Duodenal mucosa (tissue), 2 donors: Measurements from ENCODE around the gene ITGB2.

Experiments used
- H3K27ac ChIP-seq: one replicate; pipeline ENCODE4 v1.7.0; 2013; ENCODE audit warnings: low read depth, low read length
- H3K27me3 ChIP-seq, 2 donors: one replicate each; pipeline ENCODE4 v1.7.0; 2013; ENCODE audit warnings: low read length in 2 of 2, control low read depth in 1 of 2; ENCODE audit not compliant: insufficient read depth in 2 of 2, control insufficient read depth in 1 of 2
- H3K36me3 ChIP-seq, 2 donors: one replicate each; pipeline ENCODE4 v1.7.0; 2013; ENCODE audit warnings: low read length in 2 of 2, control low read depth in 1 of 2; ENCODE audit not compliant: insufficient read depth in 2 of 2, control insufficient read depth in 1 of 2
- H3K4me1 ChIP-seq, 2 donors: one replicate each; pipeline ENCODE4 v1.7.0; 2013; ENCODE audit warnings: low read length in 2 of 2, control low read depth in 1 of 2; ENCODE audit not compliant: insufficient read depth in 2 of 2, control insufficient read depth in 1 of 2
- H3K4me3 ChIP-seq, 2 donors: one replicate each; pipeline ENCODE4 v1.7.0; 2013; ENCODE audit warnings: low read length in 2 of 2, low read depth in 1 of 2
- H3K9ac ChIP-seq, 2 donors: one replicate each; pipeline ENCODE4 v1.7.0; 2013; ENCODE audit warnings: low read length in 2 of 2, low read depth in 1 of 2
- H3K9me3 ChIP-seq, 2 donors: one replicate each; pipeline ENCODE4 v1.7.0; 2013; ENCODE audit warnings: low read length in 2 of 2, control low read depth in 1 of 2; ENCODE audit not compliant: control insufficient read depth in 1 of 2

Gene ITGB2

DNA sequence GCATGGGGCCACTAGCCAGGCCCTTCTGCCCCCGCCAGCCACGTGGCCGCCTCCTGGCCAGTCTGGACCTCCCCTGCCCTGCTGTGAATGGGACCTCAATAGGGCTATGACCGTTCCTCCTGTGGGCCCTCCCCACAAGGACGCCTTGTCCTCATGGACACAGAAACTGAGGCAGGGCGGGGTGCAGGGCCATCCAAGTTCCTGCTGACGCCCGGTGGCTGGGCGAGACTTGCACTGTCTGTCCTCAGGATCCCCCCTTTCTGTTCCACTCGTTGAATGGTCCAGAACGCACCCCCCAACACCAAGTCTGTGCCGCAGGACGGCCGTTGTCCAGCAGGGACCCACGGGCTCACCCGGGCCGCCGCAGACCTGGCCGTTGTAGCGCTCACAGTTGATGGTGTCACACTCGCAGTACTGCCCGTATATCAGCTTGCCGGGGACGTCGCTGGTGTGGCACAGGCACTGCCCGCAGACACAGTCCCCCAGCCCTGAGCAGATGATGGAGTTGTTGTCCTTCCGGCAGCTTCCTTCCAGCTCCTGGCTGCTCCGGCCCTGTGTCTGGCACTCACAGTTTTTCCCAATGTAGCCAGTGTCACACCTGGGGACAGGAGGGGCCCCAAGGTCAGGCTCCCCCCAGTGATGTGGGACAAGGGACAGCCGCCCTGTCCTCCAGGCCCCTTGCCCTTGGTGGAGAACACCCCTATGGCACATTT, 30.9 kb downstream of the ITGB2 start:
- Histone ChIP-seq H3K36me3 (peaks cover 0 to 5% of the 10 kb centered on the region in 2 donors), H3K27me3 (peaks cover 0 to 5% of the 10 kb centered on the region in 2 donors), H3K9me3 (no peaks in the 10 kb centered on the region), H3K27ac (no peak overlapping the region), H3K9ac (no peak overlapping the region), H3K4me1 (no peaks in the 10 kb centered on the region), H3K4me3 (no peak overlapping the region)

DNA sequence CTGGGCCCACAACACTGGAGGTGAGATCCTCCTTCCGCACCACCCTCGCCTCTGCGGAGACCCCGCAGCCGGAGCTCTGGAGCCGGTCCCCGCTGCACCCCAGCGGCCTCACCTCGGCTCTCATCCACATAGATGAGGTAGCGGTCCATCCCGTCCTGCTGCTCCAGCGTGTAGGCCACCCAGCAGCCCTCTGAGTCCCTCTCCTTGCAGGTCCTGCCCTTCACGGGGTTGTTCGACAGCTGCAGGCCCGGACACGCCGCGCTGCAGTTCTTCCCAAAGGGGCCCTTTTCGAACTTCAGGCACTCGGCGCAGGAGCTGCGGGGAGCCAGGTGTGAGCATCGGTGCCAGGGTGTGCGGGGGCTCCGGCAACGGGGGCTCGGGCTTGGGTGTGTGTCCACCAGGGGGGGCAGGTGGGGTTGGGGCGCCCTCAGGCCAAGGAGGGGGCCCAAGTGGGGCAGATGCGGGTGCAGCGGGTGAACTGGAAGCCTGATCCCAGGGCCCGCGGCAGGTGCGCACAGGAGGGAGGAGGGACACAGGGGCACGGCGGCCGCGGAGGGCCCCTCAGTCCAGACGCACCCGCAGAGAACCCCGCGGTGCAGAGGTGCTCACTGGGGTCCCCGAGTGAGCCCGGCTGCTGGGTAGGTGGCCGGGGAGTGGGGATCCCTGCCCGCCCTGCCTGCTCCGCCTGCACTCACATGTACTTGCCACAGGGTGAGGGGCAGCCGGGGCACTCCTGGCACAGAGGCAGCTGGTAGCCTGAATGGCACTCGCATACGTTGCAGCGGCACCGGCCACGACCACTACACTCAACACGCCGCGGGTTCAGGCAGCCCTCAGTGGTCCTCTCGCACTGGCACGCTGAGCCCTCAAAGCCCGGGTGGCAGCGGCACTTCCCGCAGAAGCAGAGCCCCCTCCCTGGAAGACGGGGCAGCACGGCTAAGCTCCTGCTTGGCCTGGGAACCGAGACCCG, 31.8 kb downstream of the ITGB2 start:
- no peaks in the 10 kb centered on the region for H3K9me3 ChIP-seq
- H3K4me3 ChIP-seq: no peak overlapping the region
- H3K27ac ChIP-seq: no peak overlapping the region
- H3K36me3 ChIP-seq: peaks cover 0 to 5% of the 10 kb centered on the region in 2 donors
- peaks cover 0 to 5% of the 10 kb centered on the region in 2 donors for H3K27me3 ChIP-seq
- no peak overlapping the region for H3K9ac ChIP-seq
- H3K4me1 ChIP-seq: no peaks in the 10 kb centered on the region

DNA sequence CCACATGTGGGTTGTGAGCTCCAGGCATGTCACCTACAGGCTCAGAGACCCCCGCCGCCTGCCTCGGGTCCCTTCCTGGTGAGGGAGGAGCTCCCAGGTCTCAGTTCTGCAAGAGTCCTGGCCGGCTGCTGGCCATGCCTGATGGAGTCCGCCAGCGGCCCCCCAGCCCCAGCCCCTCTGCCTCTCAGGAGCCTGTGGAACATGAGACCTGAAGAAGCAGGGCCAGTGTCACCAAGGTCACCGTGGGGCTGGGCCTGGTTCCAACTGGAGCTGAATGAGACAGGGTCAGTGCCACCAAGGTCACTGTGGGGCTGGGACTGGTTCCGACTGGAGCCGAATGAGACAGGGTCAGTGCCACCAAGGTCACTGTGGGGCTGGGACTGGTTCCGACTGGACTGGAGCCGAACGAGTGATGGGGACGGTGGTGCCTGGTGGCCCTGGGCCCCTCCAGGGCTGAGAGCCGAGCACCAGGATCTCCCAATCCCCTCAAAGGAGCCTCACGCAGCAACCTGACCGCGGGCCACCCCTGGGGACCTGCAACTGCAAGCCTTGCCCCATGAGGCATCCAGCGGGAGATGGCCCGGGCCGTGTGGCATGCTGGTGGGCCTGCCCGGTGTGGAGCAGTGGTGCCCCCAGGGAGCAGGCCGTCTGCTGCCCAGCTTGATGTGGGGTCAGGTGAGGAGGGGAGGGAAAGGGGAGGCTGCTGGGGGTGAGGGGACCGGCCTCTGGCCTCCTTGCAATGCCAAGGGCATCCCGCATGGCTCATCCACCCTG, 32.7 kb downstream of the ITGB2 start:
- peaks cover 0 to 3% of the 10 kb centered on the region in 2 donors for H3K4me1 ChIP-seq
- H3K27me3 ChIP-seq: peaks cover 0 to 5% of the 10 kb centered on the region in 2 donors
- H3K4me3 ChIP-seq: no peak overlapping the region
- H3K36me3 ChIP-seq: peaks cover 0 to 5% of the 10 kb centered on the region in 2 donors
- H3K9me3 ChIP-seq: no peaks in the 10 kb centered on the region
- H3K9ac ChIP-seq: no peak overlapping the region
- no peak overlapping the region for H3K27ac ChIP-seq

DNA sequence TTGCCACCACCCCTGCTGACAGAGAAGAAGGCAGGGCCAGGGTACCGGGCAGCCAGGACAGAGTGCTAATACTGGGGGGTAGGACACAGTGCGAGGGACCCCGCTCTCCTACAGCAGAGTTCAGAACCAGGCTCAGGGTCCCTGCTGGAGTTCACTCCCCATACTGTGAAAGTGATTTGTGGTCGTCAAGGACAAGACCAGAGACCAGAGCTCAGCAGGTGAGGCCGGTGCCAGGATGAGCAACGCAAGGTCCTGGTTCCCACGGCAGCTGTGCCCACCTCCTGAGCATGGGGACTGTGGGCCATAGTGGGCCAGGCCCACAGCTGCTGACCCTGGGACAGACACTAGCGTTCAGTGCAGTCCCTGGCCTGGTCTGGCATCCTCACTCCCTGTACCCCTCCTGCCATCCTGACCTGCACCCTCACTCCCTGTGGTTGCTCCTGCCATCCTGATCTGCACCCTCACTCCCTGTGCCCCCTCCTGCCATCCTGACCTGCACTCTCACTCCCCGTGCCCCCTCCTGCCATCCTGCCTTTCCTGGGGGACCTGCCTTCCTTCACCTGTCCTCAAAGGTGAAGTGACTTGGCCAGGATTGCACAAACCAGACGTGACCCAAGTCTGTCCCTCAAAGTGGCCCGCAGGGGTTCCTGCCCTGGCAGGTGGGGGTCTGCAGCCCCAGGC, 33.4 kb downstream of the ITGB2 start:
- peaks cover 0 to 5% of the 10 kb centered on the region in 2 donors for H3K27me3 ChIP-seq
- H3K9ac ChIP-seq: no peak overlapping the region
- peaks cover 0 to 5% of the 10 kb centered on the region in 2 donors for H3K36me3 ChIP-seq
- no peak overlapping the region for H3K4me3 ChIP-seq
- peaks cover 0 to 8% of the 10 kb centered on the region in 2 donors for H3K4me1 ChIP-seq
- H3K9me3 ChIP-seq: no peaks in the 10 kb centered on the region
- no peak overlapping the region for H3K27ac ChIP-seq

GRCh38 chr21:44886113-44887075, 34.3 kb downstream of the ITGB2 start:
- Histone ChIP-seq H3K27me3 (no peaks in the 10 kb centered on the region), H3K4me1 (peaks cover 5 to 14% of the 10 kb centered on the region in 2 donors), H3K27ac (no peak overlapping the region), H3K9me3 (no peaks in the 10 kb centered on the region), H3K4me3 (no peak overlapping the region), H3K36me3 (peaks cover 0 to 5% of the 10 kb centered on the region in 2 donors), H3K9ac (no peak overlapping the region)

- no peaks in the 10 kb centered on the region for H3K27me3 ChIP-seq
- no peak overlapping the region for H3K4me3 ChIP-seq
- no peak overlapping the region for H3K9ac ChIP-seq
- peaks cover 6 to 15% of the 10 kb centered on the region in 2 donors for H3K4me1 ChIP-seq
- no peak overlapping the region for H3K27ac ChIP-seq
- H3K9me3 ChIP-seq: no peaks in the 10 kb centered on the region
- H3K36me3 ChIP-seq: peaks cover 0 to 5% of the 10 kb centered on the region in 2 donors
Observed at GRCh38 chr21:44885615-44886014, 35.1 kb downstream of the ITGB2 start.

- Histone ChIP-seq H3K27ac (no peak overlapping the region), H3K9ac (no peak overlapping the region), H3K27me3 (no peaks in the 10 kb centered on the region), H3K36me3 (peaks cover 0 to 5% of the 10 kb centered on the region in 2 donors), H3K9me3 (no peaks in the 10 kb centered on the region), H3K4me3 (no peak overlapping the region), H3K4me1 (peaks cover 6 to 15% of the 10 kb centered on the region in 2 donors)
Observed at GRCh38 chr21:44884097-44884496, 36.6 kb downstream of the ITGB2 start.

GRCh38 chr21:44883250-44883649, 37.4 kb downstream of the ITGB2 start:
- H3K27ac ChIP-seq: no peak overlapping the region
- no peaks in the 10 kb centered on the region for H3K9me3 ChIP-seq
- H3K9ac ChIP-seq: no peak overlapping the region
- peaks cover 12 to 20% of the 10 kb centered on the region in 2 donors for H3K4me1 ChIP-seq
- H3K4me3 ChIP-seq: no peak overlapping the region
- no peaks in the 10 kb centered on the region for H3K27me3 ChIP-seq
- H3K36me3 ChIP-seq: peaks cover 0 to 5% of the 10 kb centered on the region in 2 donors
